Progenitor cell of endocrine pancreas (in vitro differentiated cells): Measurements from ENCODE around the gene LOC128125822. TPM values are rescaled to one million over a fixed set of nuclear protein-coding genes. Genes with fewer than 3 reads are reported as not detected.

Experiments
- DNase-seq: peaks from one replicate; pipeline ENCODE4 v3.0.0; 2021; ENCODE audit warnings: low spot score; ENCODE audit not compliant: unreplicated experiment
- H3K27ac Mint-ChIP-seq: 2 replicates; pipeline ENCODE4 v1.8.0; 2021; ENCODE audit warnings: mild to moderate bottlenecking, moderate library complexity, mixed read lengths
- H3K27me3 Mint-ChIP-seq: 2 replicates; pipeline ENCODE4 v1.8.0; 2021; ENCODE audit warnings: mixed read lengths
- H3K36me3 Mint-ChIP-seq: 2 replicates; pipeline ENCODE4 v1.8.0; 2022; ENCODE audit warnings: mixed read lengths; ENCODE audit not compliant: insufficient read depth
- H3K4me1 Mint-ChIP-seq: 2 replicates; pipeline ENCODE4 v1.8.0; 2021; ENCODE audit warnings: low read depth, mixed read lengths
- H3K4me3 Mint-ChIP-seq: 2 replicates; pipeline ENCODE4 v1.8.0; 2021; ENCODE audit warnings: low read depth, mild to moderate bottlenecking, moderate library complexity, mixed read lengths
- H3K9me3 Mint-ChIP-seq: 2 replicates; pipeline ENCODE4 v1.8.0; 2021; ENCODE audit warnings: low read depth, mixed read lengths
- total RNA-seq: library from RNA; stranded (reverse); gene quantifications from 2 replicates; pipeline ENCODE4 v1.2.1, GENCODE V29; 2021
- TF ChIP-seq, protein P1 (sequence below): fragments of 200-600 bp; sonication (generic); IDR thresholded peaks from one replicate; pipeline ENCODE4 v1.5.0; 2021; ENCODE audit warnings: antibody characterized with exemption, mild to moderate bottlenecking; ENCODE audit not compliant: unreplicated experiment

Gene LOC128125822

GRCh38 chr6:63609231-63609630 lies 37.0 kb downstream of the LOC128125822 start:
- no peak overlapping the region for H3K27ac Mint-ChIP-seq
- H3K36me3 Mint-ChIP-seq: no peaks in the 10 kb centered on the region
- no peak for DNase-seq
- H3K9me3 Mint-ChIP-seq: no peaks in the 10 kb centered on the region
- no peaks in the 10 kb centered on the region for H3K27me3 Mint-ChIP-seq
- H3K4me3 Mint-ChIP-seq: no peak overlapping the region
- peaks cover 2% of the 10 kb centered on the region for H3K4me1 Mint-ChIP-seq
- TF ChIP-seq, protein P1, sequence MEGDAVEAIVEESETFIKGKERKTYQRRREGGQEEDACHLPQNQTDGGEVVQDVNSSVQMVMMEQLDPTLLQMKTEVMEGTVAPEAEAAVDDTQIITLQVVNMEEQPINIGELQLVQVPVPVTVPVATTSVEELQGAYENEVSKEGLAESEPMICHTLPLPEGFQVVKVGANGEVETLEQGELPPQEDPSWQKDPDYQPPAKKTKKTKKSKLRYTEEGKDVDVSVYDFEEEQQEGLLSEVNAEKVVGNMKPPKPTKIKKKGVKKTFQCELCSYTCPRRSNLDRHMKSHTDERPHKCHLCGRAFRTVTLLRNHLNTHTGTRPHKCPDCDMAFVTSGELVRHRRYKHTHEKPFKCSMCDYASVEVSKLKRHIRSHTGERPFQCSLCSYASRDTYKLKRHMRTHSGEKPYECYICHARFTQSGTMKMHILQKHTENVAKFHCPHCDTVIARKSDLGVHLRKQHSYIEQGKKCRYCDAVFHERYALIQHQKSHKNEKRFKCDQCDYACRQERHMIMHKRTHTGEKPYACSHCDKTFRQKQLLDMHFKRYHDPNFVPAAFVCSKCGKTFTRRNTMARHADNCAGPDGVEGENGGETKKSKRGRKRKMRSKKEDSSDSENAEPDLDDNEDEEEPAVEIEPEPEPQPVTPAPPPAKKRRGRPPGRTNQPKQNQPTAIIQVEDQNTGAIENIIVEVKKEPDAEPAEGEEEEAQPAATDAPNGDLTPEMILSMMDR: no peak

- no peak overlapping the region for H3K27ac Mint-ChIP-seq
- H3K36me3 Mint-ChIP-seq: no peaks in the 10 kb centered on the region
- H3K9me3 Mint-ChIP-seq: no peaks in the 10 kb centered on the region
- no peak for DNase-seq
- H3K4me1 Mint-ChIP-seq: peaks cover 2% of the 10 kb centered on the region
- TF ChIP-seq, protein P1: no peak
- H3K27me3 Mint-ChIP-seq: no peaks in the 10 kb centered on the region
- no peak overlapping the region for H3K4me3 Mint-ChIP-seq
These were observed 38.7 kb downstream of the LOC128125822 start for GRCh38 chr6:63610944-63611343.

DNA sequence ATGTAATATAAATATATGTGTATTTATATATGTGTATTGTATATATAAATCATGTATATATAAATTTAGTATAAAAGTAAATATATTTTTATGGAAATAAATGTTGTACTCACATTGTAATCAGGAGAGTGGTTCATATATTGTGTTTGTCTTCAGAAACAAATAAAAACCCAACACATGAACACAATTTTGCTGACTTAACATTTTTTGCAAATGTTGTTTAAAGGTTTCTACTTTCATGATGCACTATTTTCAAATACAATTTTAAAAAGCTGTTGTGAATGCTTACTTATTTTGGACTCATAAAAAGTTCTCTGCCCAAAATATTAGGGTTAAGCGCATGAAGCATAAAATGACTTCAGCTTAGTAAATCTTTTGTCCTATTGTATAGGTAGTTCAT lies 39.3 kb downstream of the LOC128125822 start:
- H3K4me1 Mint-ChIP-seq: peaks cover 2% of the 10 kb centered on the region
- TF ChIP-seq, protein P1: no peak
- H3K4me3 Mint-ChIP-seq: no peak overlapping the region
- H3K9me3 Mint-ChIP-seq: no peaks in the 10 kb centered on the region
- no peaks in the 10 kb centered on the region for H3K27me3 Mint-ChIP-seq
- H3K27ac Mint-ChIP-seq: no peak overlapping the region
- DNase-seq: no peak
- H3K36me3 Mint-ChIP-seq: no peaks in the 10 kb centered on the region

GRCh38 chr6:63615590-63615989 lies 43.3 kb downstream of the LOC128125822 start:
- no peak for DNase-seq
- no peaks in the 10 kb centered on the region for H3K36me3 Mint-ChIP-seq
- TF ChIP-seq, protein P1: no peak
- peaks cover 2% of the 10 kb centered on the region for H3K4me1 Mint-ChIP-seq
- no peak overlapping the region for H3K27ac Mint-ChIP-seq
- no peaks in the 10 kb centered on the region for H3K9me3 Mint-ChIP-seq
- no peak overlapping the region for H3K4me3 Mint-ChIP-seq
- H3K27me3 Mint-ChIP-seq: no peaks in the 10 kb centered on the region

Other genes starting within 250 kb of the LOC128125822 start
- 91.3 and 95.3 TPM in 2 replicates for gene PTP4A1, start within 50 bp of the LOC128125822 start, total RNA-seq
- 61.6 and 64.1 TPM in 2 replicates for gene PHF3, start 63.3 kb downstream of the LOC128125822 start, total RNA-seq